ENCODE measurements around the gene MMP23B. TPM values are rescaled to one million over a fixed set of nuclear protein-coding genes. Genes with fewer than 3 reads are reported as not detected.
"Not testable (repeated sequence)": the region's sequence is repeated elsewhere in the genome, so short reads cannot be mapped to it uniquely, and the experiment has no call there.

Gene MMP23B
- total RNA-seq, 1 donor from 2014 or later: 30.7 TPM

DNA sequence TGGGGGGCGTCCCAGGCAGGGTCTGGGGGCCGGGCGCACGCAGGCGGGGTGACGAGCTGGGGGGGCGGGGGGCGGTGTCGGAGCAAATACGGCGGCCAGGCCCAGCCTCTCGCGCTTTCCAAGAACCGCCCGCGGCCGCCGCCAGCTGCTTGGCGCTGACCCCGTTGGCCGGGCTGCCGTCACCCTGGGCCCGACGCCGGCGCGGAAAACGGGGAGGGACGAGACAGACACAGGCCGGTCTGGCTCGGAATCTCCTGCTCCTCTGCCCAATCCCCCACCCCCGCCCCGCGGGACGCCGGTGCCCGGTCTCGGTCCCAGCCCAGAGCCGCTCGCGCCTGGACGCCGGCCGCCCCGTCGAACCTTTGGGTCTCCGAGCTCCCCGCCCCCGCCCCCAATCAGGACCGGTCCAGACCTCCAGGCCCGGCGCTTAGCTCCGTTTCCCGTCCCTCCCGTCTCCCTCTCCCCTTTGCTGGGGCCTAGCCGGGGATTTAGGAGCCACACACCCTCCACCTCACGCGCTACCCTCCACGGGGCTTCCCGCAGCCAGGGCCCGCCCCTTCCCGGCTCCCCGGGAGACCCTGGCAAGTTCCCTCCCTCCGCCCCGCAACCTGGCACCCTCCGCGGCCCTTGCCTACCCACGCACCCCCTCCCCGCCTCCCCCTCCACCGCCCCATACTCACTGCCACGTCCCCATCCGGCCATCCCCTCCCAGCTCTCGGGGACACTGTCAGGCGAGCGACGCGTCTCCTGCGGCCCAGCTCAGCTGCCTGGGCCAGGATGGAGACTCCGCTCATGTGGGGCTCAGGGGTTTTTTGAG lies 800 bp upstream of the MMP23B start:
- DNase-seq: peak; percentile 77

DNA sequence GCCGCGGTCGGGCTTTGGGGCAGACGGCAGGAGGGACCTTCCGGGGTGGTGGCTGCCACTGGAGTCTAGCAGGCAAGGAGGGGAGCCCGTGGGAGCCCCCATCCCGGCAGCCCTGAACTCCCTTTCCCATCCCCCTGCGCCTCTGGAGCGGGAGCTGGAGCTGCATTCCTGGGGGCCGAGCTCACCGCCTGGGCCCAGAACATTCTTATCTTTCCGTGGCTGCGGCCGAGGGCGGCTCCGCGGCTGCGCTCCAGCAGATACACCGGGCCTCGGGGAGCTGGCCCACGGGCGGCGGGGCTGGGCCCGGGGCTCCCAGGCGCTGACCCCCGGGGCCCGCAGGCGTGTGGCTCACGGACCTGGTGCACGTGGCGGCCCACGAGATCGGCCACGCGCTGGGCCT lies 1.4 kb downstream of the MMP23B start:
- not testable (repeated sequence) for DNase-seq

DNA sequence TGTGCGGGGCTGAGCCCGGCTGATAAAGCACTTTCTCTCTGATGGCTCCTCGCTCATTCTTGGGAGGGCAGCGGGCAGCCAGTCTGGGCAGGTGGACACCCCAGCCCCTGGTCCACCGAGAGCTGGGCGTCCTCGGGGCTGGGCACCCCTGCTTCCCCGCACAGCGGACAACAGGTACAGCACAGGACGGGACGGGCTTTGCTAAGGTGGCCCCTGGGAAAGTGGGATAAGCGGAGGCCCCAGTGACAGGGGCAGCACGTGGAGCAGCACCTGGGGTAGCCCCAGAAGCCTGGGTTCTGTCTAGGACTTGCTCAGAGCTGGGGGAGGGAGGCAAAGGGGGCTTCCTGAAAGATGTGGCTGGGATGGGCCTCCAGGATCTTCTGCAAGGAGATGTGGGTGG lies 2.6 kb downstream of the MMP23B start:
- DNase-seq: not testable (repeated sequence)

DNA sequence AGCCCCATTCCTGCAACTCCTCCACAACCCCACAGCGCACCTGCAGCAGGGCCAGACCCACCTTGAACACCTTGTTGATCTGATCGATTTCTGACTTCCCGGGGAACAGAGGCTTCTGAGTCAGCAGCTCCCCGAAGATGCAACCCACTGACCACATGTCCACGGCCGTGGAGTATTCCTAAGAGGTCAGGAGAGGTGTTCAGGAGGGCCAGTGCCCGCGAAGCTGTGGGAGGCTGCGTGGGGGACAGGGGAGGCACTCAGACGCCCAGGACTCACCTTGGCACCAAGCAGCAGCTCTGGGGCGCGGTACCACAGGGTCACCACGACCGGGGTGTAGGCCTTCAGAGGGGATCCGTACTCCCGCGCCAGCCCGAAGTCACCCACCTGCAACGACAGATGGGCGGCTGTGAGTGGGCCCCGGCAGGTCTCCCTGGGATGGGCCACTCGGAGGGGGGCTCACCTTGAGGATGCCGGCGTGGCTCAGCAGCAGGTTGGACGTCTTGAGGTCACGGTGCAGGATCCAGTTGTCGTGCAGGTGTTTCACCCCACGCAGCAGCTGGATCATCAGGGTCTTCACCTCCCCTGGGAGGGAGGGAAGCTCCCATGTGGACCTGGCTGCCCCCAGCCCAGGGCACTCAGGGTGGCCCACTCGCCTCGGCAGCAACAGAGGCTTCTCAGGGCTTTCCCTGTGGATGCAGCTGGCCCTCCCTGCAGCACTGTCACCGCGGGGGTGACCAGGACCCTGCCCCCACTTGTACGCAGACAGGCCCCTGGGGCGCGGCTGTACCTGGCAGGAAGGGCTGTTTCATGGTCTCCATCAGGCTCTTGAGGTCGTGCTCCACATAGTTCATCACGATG lies 4.9 kb downstream of the MMP23B start:
- not testable (repeated sequence) for DNase-seq

DNA sequence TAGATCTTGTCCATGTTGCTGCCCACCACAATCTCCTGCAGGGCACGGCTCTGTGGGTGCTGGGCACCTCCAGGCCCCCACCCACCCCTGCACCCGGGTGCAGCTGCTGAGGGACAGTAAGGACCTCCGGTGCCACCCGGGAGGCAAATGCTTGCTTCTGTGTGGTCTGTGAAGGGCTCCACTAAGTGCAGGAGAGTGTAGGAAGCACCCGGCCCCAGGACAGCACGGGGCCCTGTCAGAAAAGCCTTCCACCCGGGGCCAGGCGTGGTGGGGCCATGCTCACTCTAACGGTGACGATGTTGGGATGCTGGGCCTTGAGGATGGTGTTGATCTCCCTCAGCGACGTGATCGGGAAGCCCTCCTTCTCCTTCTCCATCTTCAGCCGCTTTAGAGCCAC lies 5.5 kb downstream of the MMP23B start:
- DNase-seq: not testable (repeated sequence)

DNA sequence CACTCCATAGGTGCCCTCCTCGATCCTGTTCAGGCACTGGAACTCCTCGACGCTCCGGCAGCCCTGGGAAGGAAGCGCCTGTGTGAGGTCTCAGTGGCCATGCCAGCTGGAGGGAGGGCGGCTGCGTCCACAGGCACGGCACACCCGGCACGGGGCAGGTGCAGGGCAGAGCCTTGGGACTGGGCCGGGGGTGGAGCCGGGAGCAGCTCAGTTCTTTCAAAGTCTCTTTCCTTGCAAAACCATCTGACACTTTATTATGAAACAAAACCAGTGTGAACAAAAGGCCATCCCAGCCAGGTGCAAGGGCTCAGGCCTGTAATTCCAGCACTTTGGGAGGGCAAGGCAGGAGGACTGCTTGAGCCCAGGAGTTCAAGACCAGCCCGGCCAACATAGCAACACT lies 6.6 kb downstream of the MMP23B start:
- not testable (repeated sequence) for DNase-seq

GRCh38 chr1:1639368-1639767 lies 7.4 kb downstream of the MMP23B start:
- not testable (repeated sequence) for DNase-seq

DNA sequence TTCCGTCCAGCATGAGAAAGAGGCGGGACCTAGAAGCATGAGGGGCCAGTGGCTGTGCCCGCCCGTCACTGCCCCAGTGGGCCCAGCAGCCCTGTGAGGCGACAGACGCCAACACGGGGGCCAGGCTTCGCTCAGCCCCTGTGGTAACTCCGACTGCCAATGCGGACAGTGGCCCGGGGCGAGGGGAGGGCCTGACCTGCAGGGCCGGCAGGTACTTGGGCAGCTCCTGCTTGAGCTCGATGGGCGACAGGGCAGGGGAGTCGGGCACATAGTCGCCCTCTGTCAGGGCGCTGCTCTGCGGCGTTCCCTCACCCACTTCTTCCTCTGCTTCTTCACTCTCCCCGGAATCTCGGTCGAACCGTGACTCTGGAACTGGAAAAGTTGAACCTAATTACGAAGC lies 8.1 kb downstream of the MMP23B start:
- not testable (repeated sequence) for DNase-seq

GRCh38 chr1:1640711-1641461 lies 8.9 kb downstream of the MMP23B start:
- DNase-seq: not testable (repeated sequence)

DNA sequence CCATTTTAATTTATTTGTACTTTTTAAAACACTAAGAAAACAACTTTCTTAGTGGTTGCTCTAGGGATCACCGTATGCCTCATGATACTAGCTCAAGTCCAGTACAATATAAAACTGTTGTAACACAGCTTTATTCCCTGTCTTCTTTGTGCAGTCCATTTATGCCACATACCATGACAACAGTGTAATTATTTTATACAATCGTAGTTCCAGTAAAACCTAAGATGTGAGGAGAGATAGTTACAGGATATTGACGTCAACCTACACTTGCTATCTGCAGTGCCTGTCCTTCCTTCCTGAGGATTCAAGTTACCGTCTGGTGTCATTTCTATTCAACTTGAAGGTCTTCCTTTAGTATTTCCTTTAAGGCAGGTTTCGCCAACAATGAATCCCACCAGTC lies 14.4 kb downstream of the MMP23B start:
- DNase-seq: not testable (repeated sequence)

- DNase-seq: not testable (repeated sequence)
These were observed 15.7 kb downstream of the MMP23B start for GRCh38 chr1:1647567-1648241.

DNA sequence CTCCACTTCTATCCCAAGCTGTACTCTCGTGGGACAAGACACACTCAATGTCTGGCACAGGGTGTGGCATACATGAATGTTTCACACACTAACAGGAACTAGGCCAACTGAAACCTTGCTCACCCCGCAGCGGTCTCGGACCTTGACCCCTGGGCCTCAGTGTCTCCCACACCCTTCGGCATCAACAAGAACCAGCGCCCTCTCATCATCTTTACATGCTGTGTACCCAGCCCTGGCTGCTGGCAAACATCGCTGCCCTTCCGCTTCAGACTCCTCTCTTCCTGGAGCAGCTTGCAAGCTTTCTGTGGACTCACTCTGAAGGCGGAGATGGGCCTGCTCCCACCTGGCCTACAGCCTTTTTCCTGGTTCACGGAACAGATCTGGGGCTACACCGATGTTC lies 16.3 kb downstream of the MMP23B start:
- not testable (repeated sequence) for DNase-seq

- peak; percentile 92 for DNase-seq
These were observed 26.9 kb downstream of the MMP23B start, which contains the start of gene CDK11B for GRCh38 chr1:1658583-1659549. Gene CDK11B, minus strand, starts transcription at chr1:1659004. Its CDS starts 1,519 bp downstream, at chr1:1657485.

GRCh38 chr1:1662392-1662791 lies 30.4 kb downstream of the MMP23B start:
- peak; percentile 42 for DNase-seq

- not testable (repeated sequence) for DNase-seq
These were observed 31.0 kb downstream of the MMP23B start for GRCh38 chr1:1662830-1663560.

DNA sequence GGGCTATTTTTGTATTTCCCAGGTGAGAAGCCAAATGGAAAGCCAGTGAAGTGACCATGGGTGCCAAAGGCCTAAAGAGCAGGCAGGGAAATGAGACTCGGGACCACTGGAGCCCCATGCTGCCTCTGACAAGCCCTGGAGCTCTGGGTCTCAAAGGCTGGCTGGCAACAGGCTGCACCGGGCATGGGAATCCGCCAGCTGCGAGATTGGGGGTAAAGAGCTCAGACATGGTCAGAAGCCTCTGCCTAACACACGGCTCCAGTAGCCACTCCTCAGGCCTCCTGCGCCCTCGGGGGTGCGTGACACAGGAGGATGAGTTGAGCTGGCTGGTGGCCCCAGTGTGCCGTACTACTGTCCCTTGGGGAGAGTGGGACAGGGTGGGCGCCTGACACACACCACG lies 32.3 kb downstream of the MMP23B start:
- DNase-seq: not testable (repeated sequence)

DNA sequence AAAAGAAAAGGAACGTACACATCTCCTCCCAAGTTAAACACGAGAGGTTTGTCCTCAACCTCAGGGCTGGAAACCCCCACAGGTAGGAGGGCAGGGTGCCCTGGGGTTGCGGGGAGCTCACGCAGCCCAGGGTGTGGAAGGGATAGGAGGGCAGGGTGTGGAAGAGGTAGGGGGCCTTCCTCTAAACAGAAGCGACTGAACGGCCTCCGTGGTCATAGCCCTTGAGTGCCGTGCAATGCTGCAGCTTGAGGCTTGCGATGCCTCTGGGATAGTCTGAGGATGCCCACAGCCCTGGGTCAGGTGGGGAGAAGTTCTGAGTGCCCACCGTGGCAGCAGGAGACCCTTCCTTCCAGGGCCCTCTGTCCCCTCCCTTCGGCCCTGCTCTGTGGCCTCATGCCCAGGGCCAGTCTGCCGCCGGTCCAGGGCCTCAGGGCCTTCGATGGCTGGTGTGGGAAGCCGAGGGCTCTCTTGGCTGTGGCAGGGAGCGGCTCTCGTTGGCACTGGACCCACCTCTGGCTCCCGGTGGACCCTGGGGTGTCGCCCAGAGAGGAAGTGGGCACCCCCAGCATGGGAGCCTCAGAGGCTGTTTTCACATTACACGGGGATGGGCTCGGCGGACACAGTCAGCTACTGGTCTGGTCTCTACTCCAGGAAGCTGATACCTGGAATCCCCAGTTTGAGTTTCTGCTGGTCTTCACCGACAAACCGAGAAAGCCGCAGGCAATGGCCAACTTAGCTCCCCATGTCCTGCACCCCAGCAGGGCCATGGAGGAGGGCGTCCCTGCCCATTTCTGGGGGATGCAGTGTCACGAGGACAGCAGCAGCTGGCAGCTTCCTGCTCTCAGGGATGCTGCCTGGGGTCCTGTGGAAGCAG lies 33.2 kb downstream of the MMP23B start:
- DNase-seq: no peak

DNA sequence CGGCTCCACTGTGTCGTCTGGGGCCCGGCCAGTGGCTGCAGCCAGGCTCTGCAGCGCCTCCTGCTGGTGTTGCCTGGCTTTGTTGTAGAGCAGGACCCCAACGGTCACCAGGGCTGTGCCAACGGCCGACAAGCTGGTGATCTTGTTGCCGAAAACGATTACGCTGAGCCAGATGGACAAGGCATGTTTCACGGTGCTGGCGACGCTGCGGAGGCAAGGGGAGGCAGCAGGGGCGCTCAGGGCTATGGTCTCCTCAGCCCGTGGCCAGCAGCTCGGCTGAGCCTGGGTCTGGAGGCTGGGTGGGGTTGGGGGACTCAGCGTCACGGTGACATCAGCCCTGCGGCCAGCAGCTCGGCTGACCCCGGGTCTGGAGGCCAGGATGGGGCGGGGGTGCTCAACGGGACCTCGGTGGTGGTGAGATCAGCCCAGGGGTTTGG lies 33.9 kb downstream of the MMP23B start:
- no peak for DNase-seq

DNA sequence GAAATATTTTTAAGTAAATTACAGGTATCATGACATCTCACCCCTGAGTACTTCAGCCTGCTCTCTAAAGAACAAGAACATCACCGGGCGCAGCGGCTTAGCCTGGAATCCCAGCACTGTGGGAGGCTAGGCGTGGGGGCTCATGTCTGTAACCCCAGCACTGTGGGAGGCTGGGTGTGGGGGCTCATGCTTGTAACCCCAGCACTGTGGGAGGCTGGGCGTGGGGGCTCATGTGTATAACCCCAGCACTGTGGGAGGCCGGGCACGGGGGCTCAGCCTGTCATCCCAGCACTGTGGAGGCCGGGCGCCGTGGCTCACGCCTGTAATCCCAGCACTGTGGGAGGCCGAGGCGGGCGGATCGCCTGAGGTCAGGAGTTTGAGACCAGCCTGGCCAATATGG lies 34.6 kb downstream of the MMP23B start:
- DNase-seq: no peak
